ENCODE data around the gene MAGEB18. TPM values are rescaled to one million over a fixed set of nuclear protein-coding genes. Genes with fewer than 3 reads are reported as not detected.

The MAGEB18 gene
- total and polyA plus RNA-seq, 2 donors (not counting 1 experiment from before 2014, with no cell fraction given) = not detected

DNA sequence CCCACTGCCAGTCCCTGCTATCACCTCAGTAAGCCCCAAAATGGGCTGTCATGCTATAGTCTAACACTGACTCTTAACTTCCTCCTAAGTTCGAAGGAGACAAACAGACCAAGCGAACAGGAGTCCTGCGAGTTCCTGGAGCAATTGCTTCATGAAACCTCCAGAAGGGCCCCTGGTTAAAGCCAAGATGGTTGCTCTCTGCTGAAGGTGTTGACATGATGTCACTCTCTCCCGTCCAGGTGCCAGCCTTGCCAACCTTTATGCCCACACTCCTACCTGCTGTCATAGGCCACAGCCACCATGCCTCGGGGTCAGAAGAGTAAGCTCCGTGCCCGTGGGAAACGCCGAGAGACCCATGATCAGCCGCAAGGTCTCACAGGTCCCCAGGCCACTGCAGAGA lies 22.2 kb downstream of the MAGEB18 start, which contains the start of gene MAGEB6B:
MAGEB6B (plus strand) TSS at position 301 of the 400 bp plus-strand sequence; CDS start at position 301, 0 bp downstream.
- no peaks in the 10 kb centered on the region for H4K20me1 ChIP-seq (ENCODE audit: control insufficient read depth, insufficient read depth, low read length, poor library complexity, severe bottlenecking)
- no peaks in the 10 kb centered on the region for H3K4me1 ChIP-seq (ENCODE audit: control insufficient read depth in 2 of 2, insufficient read depth in 2 of 2, low read length in 2 of 2)
- TF ChIP-seq EZH2 (IDR thresholded peaks at IDR 0.05; ENCODE audit: borderline replicate concordance, insufficient read depth, low read depth, low read length, poor library complexity, severe bottlenecking) = no peak
- TF ChIP-seq CTCF (IDR thresholded peaks at IDR 0.05) = no peak
- no peaks in the 10 kb centered on the region for H3K27me3 ChIP-seq (replicated peaks in 1 of 4; ENCODE audit: control extremely low read depth in 1 of 4, control insufficient read depth in 3 of 4, insufficient read depth in 4 of 4, low read length in 3 of 4)
- intact Hi-C loops (cut with micrococcal nuclease) = no loop called here
- H2AFZ ChIP-seq (ENCODE audit: insufficient read depth, low read depth, low read length, poor library complexity, severe bottlenecking) = no peak within 1 kb of the TSS
- no peak within 1 kb of the TSS for H3K9ac ChIP-seq (ENCODE audit: low read length)
- WGBS (ENCODE audit: insufficient coverage) = 99% methylated on average over 8 of the region's 10 CpGs
- ChIA-PET CTCF (no interaction called here), POLR2A (no interaction called here)
- Mint-ChIP-seq H3K9me3 (ENCODE audit: insufficient read depth) (no peaks in the 10 kb centered on the region), H3K27ac (no peak within 1 kb of the TSS), H3K4me3 (no peak within 1 kb of the TSS), H3K27me3 (no peaks in the 10 kb centered on the region), H3K4me1 (no peaks in the 10 kb centered on the region)
- H3K36me3 ChIP-seq (replicated peaks in 1 of 2; ENCODE audit: control extremely low read depth in 1 of 2, control insufficient read depth in 1 of 2, extremely low read depth in 1 of 2, insufficient read depth in 2 of 2, low read length in 1 of 2) = no peaks in the 10 kb centered on the region
- H3K4me3 ChIP-seq (ENCODE audit: control extremely low read depth in 1 of 5, extremely low read depth in 1 of 5, insufficient read depth in 1 of 5, low read depth in 2 of 5, low read length in 4 of 5) = no peak within 1 kb of the TSS
- no peak for DNase-seq
- H3K79me2 ChIP-seq (ENCODE audit: control insufficient read depth, insufficient read depth, low read length) = no peaks in the 10 kb centered on the region
- no peak for ATAC-seq (ENCODE audit: low read depth)
- no peak within 1 kb of the TSS for H3K27ac ChIP-seq (ENCODE audit: low read length in 2 of 2)
- no peak within 1 kb of the TSS for H3K4me2 ChIP-seq (replicated peaks; ENCODE audit: low read depth, low read length, poor library complexity, severe bottlenecking)
- peaks cover 0 to 11% (median 0%) of the 10 kb centered on the region in 3 donors for H3K9me3 ChIP-seq (ENCODE audit: control extremely low read depth in 1 of 3, control insufficient read depth in 2 of 3, insufficient read depth in 1 of 3, low read length in 2 of 3)

Other genes starting within 250 kb of the MAGEB18 start
- gene MAGEB6B, start 22.3 kb downstream of the MAGEB18 start, total RNA-seq = not detected in 2 replicates
- not detected in 2 replicates for gene MAGEB6B, start 22.3 kb downstream of the MAGEB18 start, polyA plus RNA-seq
- gene MAGEB6, start 54.1 kb downstream of the MAGEB18 start, total RNA-seq = not detected in 2 replicates
- not detected in 2 replicates for gene MAGEB6, start 54.1 kb downstream of the MAGEB18 start, polyA plus RNA-seq
- not detected in 2 replicates for gene MAGEB5, start 77.8 kb downstream of the MAGEB18 start, total RNA-seq
- gene MAGEB5, start 77.8 kb downstream of the MAGEB18 start, polyA plus RNA-seq = not detected in 2 replicates

Data from B cell (primary cell).